HG02981 (cell line): ENCODE results near the gene PRICKLE3.

ENCODE experiments used
- ATAC-seq: cut with Tn5 transposase; IDR thresholded peaks from one replicate; pipeline ENCODE4 v1.9.1; 2021; ENCODE audit warnings: mild to moderate bottlenecking, moderate library complexity; ENCODE audit not compliant: unreplicated experiment

Gene PRICKLE3

DNA sequence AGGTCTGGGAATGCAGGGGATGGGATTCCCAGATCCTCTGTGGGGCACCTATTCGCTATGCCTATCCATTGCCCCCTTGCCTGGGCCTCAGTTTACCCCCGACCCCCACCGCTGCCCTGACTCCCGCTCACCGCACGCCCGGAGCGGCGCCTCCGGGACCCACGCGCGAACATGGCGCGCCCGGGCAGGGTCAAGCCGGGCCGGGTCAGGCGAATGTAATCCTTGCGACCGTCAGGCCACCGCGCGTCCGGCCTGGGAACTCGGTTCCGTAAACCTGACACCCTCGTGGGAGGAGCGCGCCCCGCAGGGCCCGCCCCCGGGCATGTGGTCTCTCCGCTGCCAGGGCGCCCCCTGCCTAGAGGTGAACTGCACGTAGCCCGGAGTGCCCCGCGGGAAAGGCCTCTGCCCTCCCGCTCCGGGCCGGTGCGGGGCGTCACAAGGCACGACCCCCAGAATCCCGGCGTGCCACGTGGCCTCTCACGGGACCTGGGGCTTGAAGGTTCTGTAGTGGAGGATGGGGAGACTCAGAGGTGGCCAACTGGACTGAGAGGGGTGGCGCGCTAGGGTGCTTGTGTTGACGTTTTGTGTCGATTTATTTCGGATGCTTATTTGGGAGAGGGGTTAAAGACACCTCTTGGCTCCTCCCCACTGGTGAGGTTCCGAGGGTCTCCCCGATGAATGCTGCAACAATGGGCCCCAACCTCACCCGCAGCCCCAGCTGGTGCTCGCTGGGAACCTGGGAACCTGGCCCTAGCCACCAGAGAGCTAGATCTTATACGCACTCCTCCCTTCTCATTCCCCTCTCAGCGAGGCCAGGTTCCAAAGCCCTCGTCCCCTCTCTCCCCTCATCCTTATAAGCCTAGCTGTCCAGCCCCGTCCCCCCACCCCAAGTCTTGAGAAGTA lies at the start of gene PRICKLE3:
TSS of gene PRICKLE3 (minus strand) at position 249 of the 903 bp plus-strand sequence. CDS start at position 173, 76 bp downstream.
- ATAC-seq = no peak

DNA sequence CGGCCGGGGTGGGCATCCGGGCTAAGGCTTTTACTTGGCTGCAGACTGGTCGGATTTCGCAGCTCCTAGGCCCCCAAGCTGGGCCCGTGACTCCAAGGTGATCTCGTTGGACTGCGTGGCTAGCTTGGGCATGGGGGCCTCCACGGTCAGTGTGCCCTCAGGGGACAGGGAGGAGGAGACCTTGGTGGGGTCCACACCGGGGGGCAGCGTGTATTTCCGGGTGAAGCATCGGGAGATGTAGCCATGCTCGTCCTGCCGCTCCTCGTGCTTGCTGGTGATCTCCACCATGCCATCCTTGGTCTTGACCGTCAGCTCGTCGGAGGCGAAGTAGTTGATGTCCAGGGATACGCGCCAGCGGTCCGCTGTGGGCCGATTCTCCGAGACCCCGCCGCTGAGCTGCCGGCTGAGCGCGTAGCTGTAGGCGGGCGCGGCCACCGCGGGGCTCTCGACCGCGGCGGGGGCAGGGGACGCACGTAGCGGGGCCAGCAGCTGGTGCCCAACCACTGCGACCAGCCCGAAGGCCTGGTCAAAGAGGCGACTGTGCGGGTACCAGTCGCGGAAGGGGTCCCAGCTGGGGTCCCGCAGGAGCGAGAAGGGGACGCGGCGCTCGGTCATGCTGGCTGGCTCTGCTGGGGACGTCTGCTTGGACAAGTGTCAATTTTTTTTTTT lies 47.8 kb upstream of the PRICKLE3 start:
- ATAC-seq = no peak

- ATAC-seq = no peak
These were observed 47.0 kb upstream of the PRICKLE3 start, which contains the start of gene CACNA1F for GRCh38 chrX:49233176-49233575. Gene CACNA1F, minus strand, starts transcription at chrX:49233340. Its CDS starts 31 bp downstream, at chrX:49233309.

DNA sequence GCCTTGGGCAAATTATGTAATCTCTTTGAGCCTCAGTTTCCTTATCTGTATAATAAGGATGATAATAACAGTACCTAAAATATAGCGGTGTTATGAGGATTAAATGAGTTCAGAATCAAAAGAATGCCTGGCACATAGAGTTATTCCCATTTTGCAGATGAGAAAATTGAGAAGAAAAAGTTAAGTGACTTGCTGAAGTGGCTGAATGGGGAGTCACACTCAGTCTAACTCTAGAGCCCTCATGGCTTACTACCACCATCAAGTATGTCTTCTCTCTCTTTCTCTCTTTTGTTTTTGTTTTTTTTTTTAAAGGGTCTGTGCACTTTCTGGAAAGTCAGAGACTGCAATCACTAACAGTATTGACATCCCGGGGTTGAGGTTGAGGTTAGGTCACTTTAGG lies 46.4 kb upstream of the PRICKLE3 start:
- no peak for ATAC-seq

DNA sequence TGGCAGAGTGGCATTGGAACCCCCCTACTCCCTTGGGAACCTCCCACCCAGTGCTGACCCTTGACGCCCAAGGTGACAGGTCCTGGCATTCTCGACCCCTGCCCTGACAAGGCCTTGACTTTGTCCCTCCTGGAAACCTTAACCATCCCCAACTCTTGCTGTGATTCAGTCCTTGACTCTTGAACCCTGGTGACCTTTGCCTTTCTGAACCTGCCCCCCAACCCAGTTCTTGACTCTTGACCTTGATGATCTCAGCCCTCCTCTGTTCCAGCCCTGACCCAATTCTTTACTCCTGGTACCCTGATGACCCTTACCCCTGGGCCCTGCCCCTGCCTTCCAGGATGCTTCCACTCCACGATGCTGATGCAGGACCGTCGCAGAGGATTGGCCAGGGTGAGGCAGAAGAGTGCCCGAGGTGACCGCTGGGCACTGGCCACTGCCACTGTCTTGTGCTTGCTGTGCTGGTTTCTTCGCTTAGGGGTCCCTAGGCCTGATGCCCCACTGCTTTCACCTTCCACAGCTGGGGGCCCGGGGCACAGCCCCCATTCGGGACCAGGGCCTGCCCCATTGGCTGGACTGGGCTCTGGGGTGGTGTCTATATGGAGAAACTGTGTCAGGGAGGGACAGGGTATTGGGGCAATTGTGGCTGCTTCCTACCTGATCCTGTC lies 45.3 kb upstream of the PRICKLE3 start:
- ATAC-seq = no peak

DNA sequence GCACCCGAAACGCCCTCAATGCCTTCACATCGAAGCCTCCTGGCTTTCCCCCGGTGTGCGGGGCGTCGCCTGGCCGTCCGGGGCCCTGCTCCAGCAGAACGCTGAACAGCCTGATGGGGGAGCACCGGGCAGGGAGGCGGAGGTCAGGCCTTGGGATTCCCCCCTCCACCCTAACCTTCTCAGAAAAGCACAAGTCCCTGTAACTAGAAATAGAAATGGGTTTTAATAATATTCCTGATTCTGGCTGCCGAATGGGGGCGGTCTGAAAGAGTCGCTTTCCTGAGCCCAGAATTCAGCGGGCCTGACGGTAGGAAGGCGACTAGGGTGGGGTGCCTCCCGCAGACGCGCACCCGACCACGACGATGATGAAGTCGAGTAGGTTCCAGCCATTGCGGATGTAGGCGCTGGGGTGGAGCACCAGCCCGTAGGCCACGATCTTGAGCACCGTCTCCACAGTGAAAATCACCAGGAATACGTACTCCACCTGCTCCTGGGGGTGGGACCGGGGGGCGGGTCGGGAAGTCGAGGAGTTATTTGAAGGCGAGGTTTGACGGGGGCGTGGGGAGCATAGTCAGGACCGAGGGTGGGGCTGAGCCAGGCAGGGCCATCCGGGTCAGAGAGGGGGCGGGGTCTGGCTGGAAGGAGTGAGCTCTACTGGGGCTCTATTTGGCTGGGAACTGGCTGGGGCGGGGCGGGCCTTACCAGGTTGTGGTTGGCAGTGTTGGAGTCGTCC lies 44.5 kb upstream of the PRICKLE3 start:
- peak; percentile 52 for ATAC-seq

DNA sequence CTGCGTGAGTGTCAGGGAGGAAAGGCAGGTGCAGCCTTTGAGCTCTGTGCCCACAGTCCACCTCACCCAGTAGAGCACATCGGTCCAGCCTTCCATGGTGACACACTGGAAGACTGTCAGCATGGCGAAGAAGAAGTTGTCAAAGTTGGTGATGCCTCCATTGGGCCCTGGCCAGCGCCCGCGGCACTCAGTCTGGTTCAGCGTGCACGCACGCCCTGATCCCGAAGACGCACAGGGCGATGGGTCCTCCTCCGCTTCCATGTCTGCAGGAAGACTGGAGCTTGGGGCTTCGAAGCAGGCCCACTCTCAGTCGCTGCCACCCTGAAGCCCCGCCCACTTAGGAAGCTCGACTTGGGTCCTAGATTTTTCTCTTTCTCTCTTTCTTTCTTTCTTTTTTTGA lies 42.0 kb upstream of the PRICKLE3 start:
- no peak for ATAC-seq

DNA sequence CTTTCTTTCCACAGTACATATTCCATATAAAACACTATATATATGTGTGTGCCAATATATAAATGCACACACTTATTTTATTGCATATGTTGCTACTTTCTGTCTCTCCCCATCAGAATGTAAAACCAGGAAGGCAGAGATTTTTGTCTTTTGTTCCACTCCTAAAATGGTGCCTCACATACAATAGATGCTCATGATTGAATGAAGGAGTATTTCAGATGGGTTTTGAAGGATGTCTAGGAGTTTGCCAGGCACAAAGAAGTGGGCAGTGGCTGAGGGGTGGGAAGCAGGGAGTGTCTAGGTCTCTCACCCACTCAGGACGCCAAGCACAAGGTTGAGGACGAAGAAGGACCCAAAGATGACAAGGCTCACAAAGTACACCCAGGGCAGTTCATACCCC lies 41.6 kb upstream of the PRICKLE3 start:
- no peak for ATAC-seq

GRCh38 chrX:49226946-49227345 lies 40.8 kb upstream of the PRICKLE3 start:
- no peak for ATAC-seq

- ATAC-seq = no peak
These were observed 39.7 kb upstream of the PRICKLE3 start for GRCh38 chrX:49225858-49226257.

GRCh38 chrX:49221868-49222267 lies 35.7 kb upstream of the PRICKLE3 start:
- no peak for ATAC-seq

GRCh38 chrX:49220100-49220499 lies 33.9 kb upstream of the PRICKLE3 start:
- no peak for ATAC-seq

- ATAC-seq = no peak
These were observed 28.9 kb upstream of the PRICKLE3 start for GRCh38 chrX:49214996-49215526.

GRCh38 chrX:49214416-49214815 lies 28.2 kb upstream of the PRICKLE3 start:
- ATAC-seq = no peak

DNA sequence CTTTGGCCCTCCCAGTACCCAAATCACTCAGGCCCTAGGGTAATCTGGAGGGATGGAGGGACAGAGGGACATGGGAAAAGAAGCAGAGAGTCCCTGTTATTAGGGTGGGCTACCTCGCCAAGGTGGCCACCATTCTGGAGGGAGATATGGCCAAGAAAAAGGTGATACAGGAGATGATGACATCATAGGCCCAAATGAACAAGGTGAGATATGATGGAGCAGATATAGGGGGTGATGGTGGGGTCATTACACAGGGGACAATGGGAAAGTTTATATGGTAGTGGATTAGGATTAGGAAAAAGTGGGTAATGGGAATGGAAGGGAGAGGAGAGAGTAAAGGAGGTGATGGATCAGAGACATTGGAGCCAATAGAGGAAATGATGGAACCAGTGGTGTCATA lies 26.7 kb upstream of the PRICKLE3 start:
- no peak for ATAC-seq

DNA sequence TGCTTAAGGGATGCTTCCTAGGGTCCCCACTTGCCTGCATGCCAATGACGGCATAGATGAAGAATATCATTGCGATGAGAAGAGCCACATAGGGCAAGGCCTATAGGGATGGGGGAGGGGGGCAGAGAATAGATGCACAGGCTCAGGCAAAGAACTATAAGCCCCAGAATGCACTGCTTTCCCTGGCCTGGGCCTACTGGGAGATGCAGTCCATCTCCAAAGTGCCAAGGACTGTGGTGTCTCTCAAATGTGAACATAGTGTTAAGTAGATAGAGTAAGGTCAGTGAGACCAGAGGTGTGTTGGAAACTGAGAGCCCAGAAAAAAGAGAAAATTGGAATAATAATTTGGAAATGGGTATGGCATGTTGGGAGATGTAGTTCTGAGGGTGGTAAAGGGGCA lies 26.0 kb upstream of the PRICKLE3 start:
- no peak for ATAC-seq

GRCh38 chrX:49211074-49211473 lies 24.9 kb upstream of the PRICKLE3 start:
- no peak for ATAC-seq

DNA sequence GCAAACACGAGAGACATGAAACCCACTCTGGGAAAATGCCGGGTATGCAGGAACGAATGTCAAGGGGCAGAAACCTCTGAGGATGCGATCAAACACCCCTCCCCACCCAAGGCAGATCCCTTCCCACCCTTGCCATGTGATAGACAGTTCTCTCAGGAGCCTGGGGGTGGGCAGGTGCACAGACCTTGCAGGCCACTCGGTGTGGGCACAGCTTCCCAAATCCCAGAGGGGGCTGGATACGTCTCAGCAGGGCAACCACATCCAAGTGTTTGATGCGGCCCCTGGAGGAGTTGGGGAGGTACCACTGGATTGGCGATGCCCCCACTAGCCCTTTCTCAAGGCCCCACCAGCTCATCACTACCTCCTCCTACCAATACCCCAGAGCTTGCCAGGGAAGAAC lies 24.2 kb upstream of the PRICKLE3 start:
- no peak for ATAC-seq

GRCh38 chrX:49209434-49210251 lies 23.5 kb upstream of the PRICKLE3 start:
- no peak for ATAC-seq

GRCh38 chrX:49208399-49208798 lies 22.2 kb upstream of the PRICKLE3 start:
- no peak for ATAC-seq
